HFFc6 (cell line): ENCODE results near the gene TESK2. TPM values are rescaled to one million over a fixed set of nuclear protein-coding genes. Genes with fewer than 3 reads are reported as not detected.
"Not testable (repeated sequence)": the region's sequence is repeated elsewhere in the genome, so short reads cannot be mapped to it uniquely, and the experiment has no call there.

Experiments used
- DNase-seq: peaks from one replicate; pipeline ENCODE4 v3.0.0-alpha.2; 2018
- H3K27ac Mint-ChIP-seq: 2 replicates; pipeline ENCODE4 v1.8.0; 2020; ENCODE audit warnings: mild to moderate bottlenecking, mixed read lengths
- H3K27me3 Mint-ChIP-seq: 2 replicates; pipeline ENCODE4 v1.8.0; 2021; ENCODE audit warnings: mild to moderate bottlenecking, moderate library complexity, mixed read lengths; ENCODE audit not compliant: insufficient read depth
- H3K36me3 Mint-ChIP-seq: 2 replicates; pipeline ENCODE4 v1.8.0; 2021; ENCODE audit warnings: low read depth, mixed read lengths
- H3K4me1 Mint-ChIP-seq: 2 replicates; pipeline ENCODE4 v1.8.0; 2020; ENCODE audit warnings: low read depth, mixed read lengths
- H3K4me3 Mint-ChIP-seq: 2 replicates; pipeline ENCODE4 v1.8.0; 2020; ENCODE audit warnings: mild to moderate bottlenecking, moderate library complexity, mixed read lengths
- H3K9me3 Mint-ChIP-seq: 2 replicates; pipeline ENCODE4 v1.8.0; 2020; ENCODE audit warnings: mild to moderate bottlenecking, mixed read lengths
- CTCF ChIP-seq: fragments of 200-600 bp; sonication (generic); IDR thresholded peaks from 2 replicates; pipeline ENCODE4 v1.5.0; 2021; ENCODE audit warnings: antibody characterized with exemption, mild to moderate bottlenecking
- total RNA-seq, 6 experiments: library from RNA; stranded (reverse); fragmentation: NEBNext Ultra II Directional; extraction: Animal tissue kit (Norgen Biotek cat#: 25700); gene quantifications; 2 replicates in 1 of 6; 3 replicates in 5 of 6; pipeline ENCODE4 v1.2.3, GENCODE V29; 2021

Gene TESK2
- total RNA-seq, 6 experiments from 2014 or later: 0.54 to 1.4 (median 0.82) TPM

GRCh38 chr1:45479039-45479748 lies 11.8 kb downstream of the TESK2 start:
- Mint-ChIP-seq H3K27me3 (no peaks in the 10 kb centered on the region; the same call in 1 of the 2 replicates), H3K4me1 (no peaks in the 10 kb centered on the region; the same call in 1 of the 2 replicates), H3K4me3 (no peak overlapping the region), H3K36me3 (no peaks in the 10 kb centered on the region), H3K27ac (no peak overlapping the region), H3K9me3 (no peaks in the 10 kb centered on the region)
- no peak for TF ChIP-seq CTCF
- no peak for DNase-seq

GRCh38 chr1:45478121-45478814 lies 12.7 kb downstream of the TESK2 start:
- Mint-ChIP-seq H3K4me1 (no peaks in the 10 kb centered on the region; the same call in 1 of the 2 replicates), H3K9me3 (no peaks in the 10 kb centered on the region), H3K36me3 (no peaks in the 10 kb centered on the region), H3K27ac (no peak overlapping the region), H3K27me3 (no peaks in the 10 kb centered on the region; the same call in 1 of the 2 replicates), H3K4me3 (no peak overlapping the region)
- no peak for TF ChIP-seq CTCF
- DNase-seq: no peak

GRCh38 chr1:45477646-45478045 lies 13.3 kb downstream of the TESK2 start:
- H3K36me3 Mint-ChIP-seq: no peaks in the 10 kb centered on the region
- H3K27ac Mint-ChIP-seq: no peak overlapping the region
- no peak for TF ChIP-seq CTCF
- no peaks in the 10 kb centered on the region; the same call in 1 of the 2 replicates for H3K4me1 Mint-ChIP-seq
- no peaks in the 10 kb centered on the region for H3K9me3 Mint-ChIP-seq
- no peak for DNase-seq
- H3K4me3 Mint-ChIP-seq: no peak overlapping the region
- H3K27me3 Mint-ChIP-seq: no peaks in the 10 kb centered on the region; the same call in 1 of the 2 replicates

DNA sequence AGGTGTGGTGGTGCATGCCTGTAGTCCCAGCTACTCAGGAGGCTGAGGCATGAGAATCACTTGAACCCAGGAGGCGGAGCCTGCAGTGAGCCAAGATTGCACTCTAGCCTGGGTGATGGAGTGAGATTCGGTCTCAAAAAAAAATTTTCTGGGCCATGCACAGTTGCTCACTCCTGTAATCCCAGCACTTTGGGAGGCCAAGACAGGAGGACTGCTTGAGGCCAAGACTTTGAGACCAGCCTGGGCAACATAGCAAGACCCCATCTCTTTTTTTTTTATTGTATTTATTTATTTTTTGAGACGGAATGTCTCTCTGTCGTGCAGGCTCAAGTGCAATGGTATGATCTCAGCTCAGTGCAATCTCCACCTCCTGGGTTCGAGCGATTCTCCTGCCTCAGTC lies 16.8 kb downstream of the TESK2 start:
- not testable (repeated sequence) for H3K27ac Mint-ChIP-seq, H3K9me3 Mint-ChIP-seq, H3K4me3 Mint-ChIP-seq, H3K27me3 Mint-ChIP-seq, DNase-seq, H3K4me1 Mint-ChIP-seq, H3K36me3 Mint-ChIP-seq

DNA sequence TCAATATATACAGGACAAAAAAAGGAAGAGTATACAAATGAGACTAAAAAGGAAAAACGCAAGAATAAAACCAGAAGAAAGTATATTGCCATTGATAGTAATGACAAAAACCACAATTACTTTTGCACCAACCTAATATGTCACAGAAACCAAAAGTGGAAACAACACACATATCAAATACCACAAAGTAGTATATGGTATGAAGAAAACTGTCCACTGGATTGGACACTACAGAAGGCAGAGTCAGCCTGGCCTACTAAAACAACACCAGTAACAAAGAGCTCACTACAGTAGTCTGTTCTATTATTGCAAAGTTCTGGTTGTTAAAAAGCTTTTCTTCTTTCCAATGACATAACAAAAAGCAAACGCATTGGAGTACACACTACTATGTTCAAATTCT lies 17.7 kb downstream of the TESK2 start:
- Mint-ChIP-seq H3K36me3 (no peaks in the 10 kb centered on the region), H3K27ac (no peak overlapping the region), H3K4me1 (no peaks in the 10 kb centered on the region), H3K27me3 (no peaks in the 10 kb centered on the region; the same call in 1 of the 2 replicates), H3K9me3 (no peaks in the 10 kb centered on the region), H3K4me3 (no peak overlapping the region)
- no peak for DNase-seq
- TF ChIP-seq CTCF: no peak

DNA sequence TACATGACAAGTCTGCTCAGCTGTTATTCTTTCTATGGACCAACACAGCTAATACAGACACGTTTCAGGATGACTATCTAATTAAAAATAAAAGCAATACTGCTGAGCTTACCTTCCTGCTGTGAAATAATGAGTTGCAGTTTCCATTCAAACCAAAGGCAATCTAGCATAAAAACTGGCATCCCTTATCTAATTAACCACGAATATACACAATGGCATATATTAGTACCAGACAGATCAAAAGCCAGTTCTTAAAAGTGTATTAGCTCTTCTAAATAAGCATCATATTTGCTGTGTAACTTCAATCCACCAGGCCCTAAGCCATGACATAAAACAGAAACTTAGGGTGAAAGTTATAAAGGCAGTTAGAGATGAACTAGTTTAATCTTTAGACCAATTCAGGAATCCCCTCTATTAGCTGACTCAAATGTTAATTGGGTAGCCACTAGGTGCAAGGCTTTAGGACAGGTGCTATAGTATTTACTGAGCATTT lies 20.6 kb downstream of the TESK2 start:
- Mint-ChIP-seq H3K9me3 (no peaks in the 10 kb centered on the region), H3K36me3 (no peaks in the 10 kb centered on the region), H3K27ac (no peak overlapping the region), H3K4me3 (no peak overlapping the region), H3K4me1 (no peaks in the 10 kb centered on the region), H3K27me3 (peaks cover 1% of the 10 kb centered on the region; the same call in 1 of the 2 replicates)
- no peak for TF ChIP-seq CTCF
- DNase-seq: no peak

DNA sequence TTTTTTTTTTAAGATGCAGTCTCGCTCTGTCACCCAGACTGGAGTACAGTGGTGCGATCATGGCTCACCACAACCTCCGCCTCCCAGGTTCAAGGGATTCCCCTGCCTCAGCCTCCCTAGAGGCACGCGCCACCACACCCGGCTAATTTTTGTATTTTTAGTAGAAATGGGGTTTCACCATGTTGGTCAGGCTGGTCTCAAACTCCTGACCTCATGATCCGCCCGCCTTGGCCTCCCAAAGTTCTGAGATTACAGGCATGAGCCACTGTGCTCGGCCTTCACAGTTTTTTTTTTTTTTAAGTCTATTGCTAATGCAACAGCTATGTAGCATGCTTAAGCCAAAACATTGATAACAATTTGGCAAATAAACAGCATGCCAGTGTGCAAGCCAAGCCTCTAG lies 23.6 kb downstream of the TESK2 start:
- not testable (repeated sequence) for H3K4me1 Mint-ChIP-seq, H3K36me3 Mint-ChIP-seq, H3K27ac Mint-ChIP-seq, H3K9me3 Mint-ChIP-seq, DNase-seq, H3K27me3 Mint-ChIP-seq, H3K4me3 Mint-ChIP-seq
